ENCODE results near the gene STAMBPL1.

STAMBPL1 gene

GRCh38 chr10:88957381-88957780, 77.3 kb downstream of the STAMBPL1 start:
- no peak for DNase-seq

- DNase-seq, result no peak
Observed at GRCh38 chr10:88958721-88959120, 78.7 kb downstream of the STAMBPL1 start.

- no peak for DNase-seq
Observed at GRCh38 chr10:88960802-88961201, 80.8 kb downstream of the STAMBPL1 start.

GRCh38 chr10:88961266-88961665, 81.2 kb downstream of the STAMBPL1 start:
- DNase-seq, result no peak

GRCh38 chr10:88962336-88962735, 82.3 kb downstream of the STAMBPL1 start:
- DNase-seq, result no peak

GRCh38 chr10:88963318-88963717, 83.3 kb downstream of the STAMBPL1 start:
- DNase-seq, result no peak

- DNase-seq, result no peak
Observed at GRCh38 chr10:88964360-88964759, 84.3 kb downstream of the STAMBPL1 start.

- DNase-seq, result no peak
Observed at GRCh38 chr10:88964869-88965415, 84.9 kb downstream of the STAMBPL1 start.

GRCh38 chr10:88966797-88967196, 86.8 kb downstream of the STAMBPL1 start:
- DNase-seq, result no peak

- DNase-seq, result no peak
Observed at GRCh38 chr10:88968391-88968790, 88.3 kb downstream of the STAMBPL1 start.

GRCh38 chr10:88971221-88972061, 91.4 kb downstream of the STAMBPL1 start:
- no peak for DNase-seq

Measured in stimulated activated CD8-positive, alpha-beta memory T cell treated with anti-CD3 and anti-CD28 coated beads, Interleukin-4, amount 100 ng/mL, for 48 hours (primary cell).